ENCODE results near the gene OAS2.

- TF ChIP-seq POLR2AphosphoS5 (IDR thresholded peaks at IDR 0.05; ENCODE audit: low read depth, low read length) = no peak
- no peak for TF ChIP-seq REST (IDR thresholded peaks at IDR 0.05; ENCODE audit: insufficient read depth in 1 of 2, low read depth in 2 of 2, low read length in 2 of 2)
- TF ChIP-seq SIN3A (IDR thresholded peaks at IDR 0.05; ENCODE audit: borderline replicate concordance, insufficient read depth, low read length) = no peak
Measured at GRCh38 chr12:112961536-112961935, 16.8 kb upstream of the OAS2 start.

All from PFSK-1 (cell line).